ENCODE measurements around the gene OSBPL2. TPM values are rescaled to one million over a fixed set of nuclear protein-coding genes. Genes with fewer than 3 reads are reported as not detected.

Gene OSBPL2
- total and polyA plus RNA-seq, 2 donors (not counting 1 experiment from before 2014, with no cell fraction given), result 28.1 to 74.3 TPM

DNA sequence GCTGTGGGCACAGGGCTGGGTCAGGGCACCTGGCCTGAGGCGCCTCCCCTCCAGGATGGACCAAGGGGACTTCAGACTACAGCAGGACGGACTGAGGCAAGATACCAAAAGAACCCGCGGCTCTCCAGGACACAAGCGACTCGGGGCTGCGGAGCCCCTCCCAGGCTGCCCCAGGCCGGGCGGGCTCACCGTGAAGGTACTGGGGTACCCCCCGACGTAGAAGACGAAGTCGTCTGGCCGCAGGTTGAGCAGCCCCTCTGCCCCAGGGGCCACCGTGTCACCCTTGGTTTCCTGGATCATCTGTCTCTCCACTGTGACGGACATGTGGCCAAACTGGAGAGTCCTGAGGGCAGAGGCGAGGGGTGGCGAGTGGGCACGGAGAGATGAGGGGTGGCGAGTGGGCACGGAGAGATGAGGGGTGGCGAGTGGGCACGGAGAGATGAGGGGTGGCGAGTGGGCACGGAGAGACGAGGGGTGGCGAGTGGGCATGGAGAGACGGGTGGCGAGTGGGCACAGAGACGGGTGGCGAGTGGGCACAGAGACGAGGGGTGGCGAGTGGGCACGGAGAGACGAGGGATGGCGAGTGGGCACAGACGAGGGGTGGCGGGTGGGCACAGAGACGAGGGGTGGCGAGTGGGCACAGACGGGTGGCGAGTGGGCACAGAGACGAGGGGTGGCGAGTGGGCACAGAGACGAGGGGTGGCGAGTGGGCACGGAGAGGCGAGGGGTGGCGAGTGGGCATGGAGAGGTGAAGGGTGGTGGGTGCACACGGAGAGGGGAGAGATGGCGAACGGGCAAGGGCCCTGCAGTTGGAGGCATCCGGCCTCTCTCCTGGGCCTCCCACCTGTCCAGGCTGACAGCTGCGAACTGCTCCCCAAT is 75.4 kb downstream of the OSBPL2 start:
- no peak overlapping the region for H3K4me3 ChIP-seq (ENCODE audit: control extremely low read depth in 1 of 5, extremely low read depth in 1 of 5, insufficient read depth in 1 of 5, low read depth in 2 of 5, low read length in 4 of 5)
- CTCF ChIA-PET, result no interaction called here

DNA sequence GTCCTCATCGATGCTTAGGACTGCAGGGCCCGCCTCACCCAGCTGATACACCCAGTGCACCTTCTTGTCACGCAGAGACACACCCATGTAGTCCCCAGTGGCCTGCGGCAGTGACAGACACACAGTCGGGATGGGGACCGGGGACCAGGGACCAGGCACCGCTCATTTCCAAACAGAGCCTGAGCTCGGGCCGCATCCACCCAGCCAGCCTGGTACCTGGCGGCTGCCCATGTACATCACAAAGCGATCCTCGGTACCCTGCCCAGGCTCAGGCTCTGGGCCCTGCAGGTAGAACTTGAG is 76.0 kb downstream of the OSBPL2 start:
- ChIA-PET CTCF (interaction anchor here (1.8 kb wide), 1 partner anchor 69 kb away, joined by 7 read pairs; no protein-coding TSS in a partner anchor), POLR2A (no interaction called here)
- H4K20me1 ChIP-seq (ENCODE audit: control insufficient read depth, insufficient read depth, low read length, poor library complexity, severe bottlenecking), result no peaks in the 10 kb centered on the region
- H3K79me2 ChIP-seq (ENCODE audit: control insufficient read depth, insufficient read depth, low read length), result no peaks in the 10 kb centered on the region
- WGBS (ENCODE audit: insufficient coverage), result 97% methylated on average over 11 of the region's 12 CpGs
- Mint-ChIP-seq H3K4me3 (no peak overlapping the region), H3K9me3 (ENCODE audit: insufficient read depth) (no peaks in the 10 kb centered on the region), H3K27ac (no peak overlapping the region), H3K27me3 (no peaks in the 10 kb centered on the region), H3K4me1 (no peaks in the 10 kb centered on the region)
- H3K4me1 ChIP-seq (ENCODE audit: control insufficient read depth in 2 of 2, insufficient read depth in 2 of 2, low read length in 2 of 2), result no peaks in the 10 kb centered on the region
- H2AFZ ChIP-seq (ENCODE audit: insufficient read depth, low read depth, low read length, poor library complexity, severe bottlenecking), result no peak overlapping the region
- no peak overlapping the region for H3K27ac ChIP-seq (ENCODE audit: low read length in 2 of 2)
- H3K9me3 ChIP-seq (ENCODE audit: control extremely low read depth in 1 of 3, control insufficient read depth in 2 of 3, insufficient read depth in 1 of 3, low read length in 2 of 3), result no peaks in the 10 kb centered on the region
- TF ChIP-seq, protein P1, sequence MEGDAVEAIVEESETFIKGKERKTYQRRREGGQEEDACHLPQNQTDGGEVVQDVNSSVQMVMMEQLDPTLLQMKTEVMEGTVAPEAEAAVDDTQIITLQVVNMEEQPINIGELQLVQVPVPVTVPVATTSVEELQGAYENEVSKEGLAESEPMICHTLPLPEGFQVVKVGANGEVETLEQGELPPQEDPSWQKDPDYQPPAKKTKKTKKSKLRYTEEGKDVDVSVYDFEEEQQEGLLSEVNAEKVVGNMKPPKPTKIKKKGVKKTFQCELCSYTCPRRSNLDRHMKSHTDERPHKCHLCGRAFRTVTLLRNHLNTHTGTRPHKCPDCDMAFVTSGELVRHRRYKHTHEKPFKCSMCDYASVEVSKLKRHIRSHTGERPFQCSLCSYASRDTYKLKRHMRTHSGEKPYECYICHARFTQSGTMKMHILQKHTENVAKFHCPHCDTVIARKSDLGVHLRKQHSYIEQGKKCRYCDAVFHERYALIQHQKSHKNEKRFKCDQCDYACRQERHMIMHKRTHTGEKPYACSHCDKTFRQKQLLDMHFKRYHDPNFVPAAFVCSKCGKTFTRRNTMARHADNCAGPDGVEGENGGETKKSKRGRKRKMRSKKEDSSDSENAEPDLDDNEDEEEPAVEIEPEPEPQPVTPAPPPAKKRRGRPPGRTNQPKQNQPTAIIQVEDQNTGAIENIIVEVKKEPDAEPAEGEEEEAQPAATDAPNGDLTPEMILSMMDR (IDR thresholded peaks at IDR 0.05), result no peak
- no peak for TF ChIP-seq EZH2 (IDR thresholded peaks at IDR 0.05; ENCODE audit: borderline replicate concordance, insufficient read depth, low read depth, low read length, poor library complexity, severe bottlenecking)
- intact Hi-C loops (cut with micrococcal nuclease), result no loop called here
- no peaks in the 10 kb centered on the region for H3K27me3 ChIP-seq (replicated peaks in 1 of 4; ENCODE audit: control extremely low read depth in 1 of 4, control insufficient read depth in 3 of 4, insufficient read depth in 4 of 4, low read length in 3 of 4)
- no peak for DNase-seq
- H3K4me3 ChIP-seq (ENCODE audit: control extremely low read depth in 1 of 5, extremely low read depth in 1 of 5, insufficient read depth in 1 of 5, low read depth in 2 of 5, low read length in 4 of 5), result no peak overlapping the region
- no peak overlapping the region for H3K9ac ChIP-seq (ENCODE audit: low read length)
- no peak overlapping the region for H3K4me2 ChIP-seq (replicated peaks; ENCODE audit: low read depth, low read length, poor library complexity, severe bottlenecking)
- ATAC-seq (ENCODE audit: low read depth), result no peak
- H3K36me3 ChIP-seq (replicated peaks in 1 of 2; ENCODE audit: control extremely low read depth in 1 of 2, control insufficient read depth in 1 of 2, extremely low read depth in 1 of 2, insufficient read depth in 2 of 2, low read length in 1 of 2), result peaks cover 0 to 19% of the 10 kb centered on the region in 2 experiments

More for the DNA sequence above, 75.4 kb downstream of the OSBPL2 start:
- Histone ChIP-seq H3K9ac (ENCODE audit: low read length) (no peak overlapping the region), H3K9me3 (ENCODE audit: control extremely low read depth in 1 of 3, control insufficient read depth in 2 of 3, insufficient read depth in 1 of 3, low read length in 2 of 3) (no peaks in the 10 kb centered on the region), H3K27me3 (replicated peaks in 1 of 4; ENCODE audit: control extremely low read depth in 1 of 4, control insufficient read depth in 3 of 4, insufficient read depth in 4 of 4, low read length in 3 of 4) (no peaks in the 10 kb centered on the region), H4K20me1 (ENCODE audit: control insufficient read depth, insufficient read depth, low read length, poor library complexity, severe bottlenecking) (no peaks in the 10 kb centered on the region), H2AFZ (ENCODE audit: insufficient read depth, low read depth, low read length, poor library complexity, severe bottlenecking) (no peak overlapping the region), H3K36me3 (replicated peaks in 1 of 2; ENCODE audit: control extremely low read depth in 1 of 2, control insufficient read depth in 1 of 2, extremely low read depth in 1 of 2, insufficient read depth in 2 of 2, low read length in 1 of 2) (peaks cover 0 to 21% of the 10 kb centered on the region in 2 experiments), H3K4me2 (replicated peaks; ENCODE audit: low read depth, low read length, poor library complexity, severe bottlenecking) (no peak overlapping the region), H3K79me2 (ENCODE audit: control insufficient read depth, insufficient read depth, low read length) (no peaks in the 10 kb centered on the region), H3K27ac (ENCODE audit: low read length in 2 of 2) (no peak overlapping the region), H3K4me1 (ENCODE audit: control insufficient read depth in 2 of 2, insufficient read depth in 2 of 2, low read length in 2 of 2) (no peaks in the 10 kb centered on the region)
- intact Hi-C loops (cut with micrococcal nuclease), result no loop called here
- POLR2A ChIA-PET, result no interaction called here
- no peak overlapping the region for H3K4me3 Mint-ChIP-seq
- H3K4me1 Mint-ChIP-seq, result no peaks in the 10 kb centered on the region
- no peak for TF ChIP-seq EZH2 (IDR thresholded peaks at IDR 0.05; ENCODE audit: borderline replicate concordance, insufficient read depth, low read depth, low read length, poor library complexity, severe bottlenecking)
- TF ChIP-seq, protein P1 (IDR thresholded peaks at IDR 0.05), result no peak
- ATAC-seq (ENCODE audit: low read depth) (no peak), DNase-seq (no peak)
- no peak overlapping the region for H3K27ac Mint-ChIP-seq
- no peaks in the 10 kb centered on the region for H3K27me3 Mint-ChIP-seq
- WGBS (ENCODE audit: insufficient coverage), result 94% methylated on average over 45 of the region's 55 CpGs
- H3K9me3 Mint-ChIP-seq (ENCODE audit: insufficient read depth), result no peaks in the 10 kb centered on the region
